Spinal cord (tissue), 10 donors: ENCODE results near the gene FAM131B. TPM values are rescaled to one million over a fixed set of nuclear protein-coding genes. Genes with fewer than 3 reads are reported as not detected.
"Not testable (repeated sequence)": the region's sequence is repeated elsewhere in the genome, so short reads cannot be mapped to it uniquely, and the experiment has no call there.

Experiments
- DNase-seq, 6 donors: peaks; one replicate each; pipeline versions ENCODE4 v3.0.0 to v3.0.0-alpha.2; 2013 to 2015; ENCODE audit warnings: low spot score in 6 of 6, low read depth in 4 of 6
- H3K27ac ChIP-seq: one replicate; pipeline ENCODE4 v1.5.1; 2013; ENCODE audit warnings: low read depth, low read length, control low read depth
- H3K27me3 ChIP-seq: one replicate; pipeline ENCODE4 v1.6.1; 2013; ENCODE audit warnings: low read length; ENCODE audit not compliant: control insufficient read depth, insufficient read depth
- H3K36me3 ChIP-seq: one replicate; pipeline ENCODE4 v1.6.1; 2013; ENCODE audit warnings: low read length; ENCODE audit not compliant: control insufficient read depth, insufficient read depth
- H3K4me1 ChIP-seq: one replicate; pipeline ENCODE4 v1.6.1; 2013; ENCODE audit warnings: low read length; ENCODE audit not compliant: control insufficient read depth, insufficient read depth
- H3K4me3 ChIP-seq: one replicate; pipeline ENCODE4 v1.5.1; 2013; ENCODE audit warnings: low read depth, low read length, control low read depth
- H3K9me3 ChIP-seq: one replicate; pipeline ENCODE4 v1.6.1; 2013; ENCODE audit warnings: low read length; ENCODE audit not compliant: control insufficient read depth, insufficient read depth
- WGBS: methylation state at CpG from one replicate; pipeline ENCODE4 v1.1.5; 2013; ENCODE audit warnings: missing lambda C conversion rate; ENCODE audit not compliant: insufficient coverage; 5-methylcytosine and 5-hydroxymethylcytosine counted together
- polyA plus RNA-seq, 2 donors: library from polyadenylated mRNA; unstranded; fragments of 120-200 nt; gene quantifications; one replicate each; pipeline ENCODE4 v1.2.1, GENCODE V29; 2013; ENCODE audit not compliant: insufficient read length in 2 of 2
- total RNA-seq, 2 donors: library from RNA; depleted of rRNA in 1 of 2; stranded (reverse); fragments of 120-200 nt in 1 of 2; fragments of >200 nt in 1 of 2; gene quantifications; one replicate each; pipeline versions ENCODE4 v1.2.3 to v1.2.4, GENCODE V29; 2013 to 2014
- donor health status: healthy.

Gene FAM131B
- total and polyA plus RNA-seq, 4 donors = 26.7 to 112 (median 80.5) TPM

DNA sequence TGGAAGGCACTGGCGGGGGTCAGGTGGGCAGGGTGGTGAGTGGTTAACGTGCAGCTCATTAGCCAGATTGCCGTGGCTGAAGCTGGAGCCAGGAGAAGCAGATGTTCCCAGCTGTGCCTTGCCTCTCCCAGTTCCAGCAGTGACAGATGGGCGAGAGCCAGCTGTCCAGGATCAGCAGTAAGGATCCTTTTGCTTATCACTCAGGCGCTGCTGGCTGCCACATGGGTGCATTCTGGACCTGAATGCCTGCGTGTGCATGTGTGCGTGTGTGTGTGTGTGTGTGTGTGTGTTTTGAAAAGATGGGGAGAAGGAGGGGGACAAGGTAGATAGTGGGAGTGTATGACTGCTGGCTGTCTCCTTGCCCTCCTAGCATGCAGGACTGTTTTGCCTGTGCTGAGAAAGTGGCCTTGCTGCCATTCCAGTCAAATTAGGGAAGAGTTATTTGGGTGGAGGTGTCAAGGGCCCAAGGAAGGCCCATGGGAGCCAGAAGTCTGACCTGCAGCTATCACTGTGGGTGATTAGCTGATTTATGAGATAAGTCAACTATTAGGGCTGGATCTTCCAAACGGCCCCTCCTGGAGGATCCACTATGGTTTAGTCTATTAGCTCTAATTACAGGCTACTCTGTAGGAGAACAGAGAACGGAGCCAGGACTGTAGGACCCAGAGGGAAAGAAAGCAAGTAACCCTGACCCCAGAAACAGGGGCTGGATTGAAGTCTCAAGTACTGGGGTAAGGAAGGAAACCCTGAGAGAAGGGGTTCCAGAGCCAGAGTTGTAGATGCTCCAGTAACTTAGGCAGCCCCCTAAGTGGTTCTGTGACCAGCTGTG is 42.9 kb upstream of the FAM131B start:
- Histone ChIP-seq H3K27ac (no peak overlapping the region), H3K36me3 (no peaks in the 10 kb centered on the region), H3K4me3 (no peak overlapping the region), H3K9me3 (no peaks in the 10 kb centered on the region), H3K27me3 (peaks cover 5% of the 10 kb centered on the region), H3K4me1 (peaks cover 15% of the 10 kb centered on the region)
- 32% methylated on average over 8 of the region's 9 CpGs for WGBS
- DNase-seq = peak in 2 of 6 donors; percentile 15 to 77

GRCh38 chr7:143402233-143402632 is 39.7 kb upstream of the FAM131B start:
- not testable (repeated sequence) for H3K9me3 ChIP-seq, H3K27me3 ChIP-seq, DNase-seq, H3K4me3 ChIP-seq, H3K27ac ChIP-seq, H3K36me3 ChIP-seq, H3K4me1 ChIP-seq
- 100% methylated on average over 2 of the region's 4 CpGs for WGBS

DNA sequence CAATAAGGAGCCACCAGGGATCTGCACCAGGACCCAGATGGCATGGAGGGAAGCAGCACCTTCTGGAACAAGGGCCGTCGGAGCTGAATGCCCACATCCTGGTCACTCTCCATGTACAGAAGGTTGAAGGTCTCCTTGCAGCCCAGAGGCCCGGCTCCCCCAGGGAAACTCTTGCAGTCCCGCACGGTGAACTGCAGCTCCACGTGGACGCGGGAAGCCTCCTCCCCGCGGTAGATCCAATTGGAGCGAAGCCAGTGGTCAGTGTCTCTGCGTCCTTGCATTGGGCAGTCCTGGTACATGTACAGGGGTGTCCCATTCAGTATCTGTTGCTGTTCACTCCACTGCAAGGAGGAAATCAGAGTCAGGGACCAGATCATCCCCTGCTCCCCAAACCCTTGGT is 38.8 kb upstream of the FAM131B start:
- peaks cover 7% of the 10 kb centered on the region for H3K36me3 ChIP-seq
- H3K4me3 ChIP-seq = no peak overlapping the region
- WGBS = 94% methylated on average over 12 of the region's 12 CpGs
- H3K9me3 ChIP-seq = no peaks in the 10 kb centered on the region
- no peaks in the 10 kb centered on the region for H3K27me3 ChIP-seq
- peaks cover 7% of the 10 kb centered on the region for H3K4me1 ChIP-seq
- DNase-seq = no peak
- no peak overlapping the region for H3K27ac ChIP-seq

DNA sequence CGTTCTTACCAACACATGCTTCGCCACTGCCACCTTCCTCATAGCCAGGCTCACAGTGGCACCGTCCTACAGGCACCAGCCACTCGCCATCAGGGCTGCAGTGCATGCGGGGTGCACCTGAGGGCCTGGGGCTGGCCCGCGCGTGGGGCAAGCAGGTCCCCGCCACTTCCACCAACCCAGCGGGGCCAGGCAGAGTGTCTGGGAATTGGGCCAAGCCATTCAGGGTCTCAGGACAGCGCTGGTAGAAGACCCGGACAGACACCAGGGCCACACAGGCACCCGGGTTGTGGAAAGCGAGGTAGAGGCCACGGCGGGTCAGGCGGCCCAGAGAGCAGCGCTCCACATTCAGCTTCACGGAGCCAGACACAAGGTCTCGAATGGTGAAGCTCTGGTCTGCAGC is 37.1 kb upstream of the FAM131B start:
- no peak overlapping the region for H3K4me3 ChIP-seq
- H3K36me3 ChIP-seq = peaks cover 9% of the 10 kb centered on the region
- H3K27me3 ChIP-seq = no peaks in the 10 kb centered on the region
- 96% methylated on average over 16 of the region's 20 CpGs for WGBS
- H3K4me1 ChIP-seq = peaks cover 9% of the 10 kb centered on the region
- no peaks in the 10 kb centered on the region for H3K9me3 ChIP-seq
- no peak overlapping the region for H3K27ac ChIP-seq
- no peak for DNase-seq

- no peak for DNase-seq
- WGBS = 80% methylated on average over 5 of the region's 8 CpGs
- Histone ChIP-seq H3K27me3 (no peaks in the 10 kb centered on the region), H3K27ac (no peak overlapping the region), H3K4me3 (no peak overlapping the region), H3K36me3 (peaks cover 9% of the 10 kb centered on the region), H3K4me1 (peaks cover 9% of the 10 kb centered on the region), H3K9me3 (no peaks in the 10 kb centered on the region)
These were observed 36.6 kb upstream of the FAM131B start for GRCh38 chr7:143399151-143399550.

DNA sequence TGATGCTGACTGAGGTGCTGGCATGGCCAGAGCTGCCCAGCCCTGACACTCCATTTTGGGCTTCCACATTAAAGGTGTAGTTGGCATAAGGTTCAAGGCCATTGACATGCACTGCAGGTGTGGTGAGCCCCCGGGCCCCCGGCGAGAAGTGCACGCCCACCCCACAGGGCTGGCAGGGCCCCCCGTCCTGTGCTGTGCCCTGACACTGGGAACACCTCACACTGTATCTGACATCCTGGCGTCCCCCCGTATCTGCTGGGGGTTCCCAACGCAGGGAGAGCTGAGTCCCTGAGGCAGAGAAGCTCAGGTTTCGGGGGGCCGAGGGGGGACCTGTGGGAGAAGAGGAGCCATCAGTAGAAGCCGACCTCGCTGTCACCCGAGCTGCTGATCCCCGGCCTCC is 36.1 kb upstream of the FAM131B start:
- Histone ChIP-seq H3K4me1 (peaks cover 9% of the 10 kb centered on the region), H3K9me3 (no peaks in the 10 kb centered on the region), H3K27ac (no peak overlapping the region), H3K4me3 (no peak overlapping the region), H3K36me3 (peaks cover 14% of the 10 kb centered on the region), H3K27me3 (no peaks in the 10 kb centered on the region)
- WGBS = 96% methylated on average over 5 of the region's 14 CpGs
- DNase-seq = no peak

- Histone ChIP-seq H3K4me1 (peaks cover 9% of the 10 kb centered on the region), H3K27ac (no peak overlapping the region), H3K9me3 (no peaks in the 10 kb centered on the region), H3K27me3 (no peaks in the 10 kb centered on the region), H3K36me3 (peaks cover 19% of the 10 kb centered on the region), H3K4me3 (no peak overlapping the region)
- no peak for DNase-seq
- WGBS = 94% methylated on average over 14 of the region's 16 CpGs
These were observed 35.4 kb upstream of the FAM131B start for GRCh38 chr7:143397710-143398530.

GRCh38 chr7:143396625-143397556 is 34.4 kb upstream of the FAM131B start:
- Histone ChIP-seq H3K27ac (no peak overlapping the region), H3K36me3 (peaks cover 28% of the 10 kb centered on the region), H3K4me3 (no peak overlapping the region), H3K27me3 (no peaks in the 10 kb centered on the region), H3K4me1 (peaks cover 10% of the 10 kb centered on the region), H3K9me3 (no peaks in the 10 kb centered on the region)
- 87% methylated on average over 27 of the region's 28 CpGs for WGBS
- DNase-seq = no peak

- peaks cover 35% of the 10 kb centered on the region for H3K36me3 ChIP-seq
- no peaks in the 10 kb centered on the region for H3K9me3 ChIP-seq
- WGBS = 75% methylated on average over 4 of the region's 7 CpGs
- no peak overlapping the region for H3K4me3 ChIP-seq
- no peak overlapping the region for H3K27ac ChIP-seq
- no peak for DNase-seq
- no peaks in the 10 kb centered on the region for H3K27me3 ChIP-seq
- peaks cover 18% of the 10 kb centered on the region for H3K4me1 ChIP-seq
These were observed 33.7 kb upstream of the FAM131B start for GRCh38 chr7:143396182-143396581.
